Astrocyte of the hippocampus (primary cell): ENCODE results near the gene KRT81.
"Not testable (repeated sequence)": the region's sequence is repeated elsewhere in the genome, so short reads cannot be mapped to it uniquely, and the experiment has no call there.

Experiments used
- DNase-seq: peaks from one replicate; pipeline ENCODE4 v3.0.0; 2011; ENCODE audit warnings: low read depth, low spot score

KRT81 gene

GRCh38 chr12:52296572-52297215 is 5.4 kb upstream of the KRT81 start:
- no peak for DNase-seq

GRCh38 chr12:52295663-52296062 is 4.3 kb upstream of the KRT81 start:
- DNase-seq, result no peak

GRCh38 chr12:52294803-52295202 is 3.5 kb upstream of the KRT81 start:
- no peak for DNase-seq

GRCh38 chr12:52293926-52294325 is 2.6 kb upstream of the KRT81 start:
- DNase-seq, result no peak

- DNase-seq, result not testable (repeated sequence)
These were observed 725 bp downstream of the KRT81 start for GRCh38 chr12:52290483-52291134.

GRCh38 chr12:52287816-52288805 is 3.2 kb downstream of the KRT81 start:
- DNase-seq, result not testable (repeated sequence)

- not testable (repeated sequence) for DNase-seq
These were observed 4.2 kb downstream of the KRT81 start for GRCh38 chr12:52286857-52287785.

- no peak for DNase-seq
These were observed 5.3 kb downstream of the KRT81 start for GRCh38 chr12:52285851-52286530.

GRCh38 chr12:52285172-52285745 is 6.1 kb downstream of the KRT81 start:
- DNase-seq, result peak; percentile 62

GRCh38 chr12:52284562-52285171 is 6.7 kb downstream of the KRT81 start:
- no peak for DNase-seq

- DNase-seq, result peak; percentile 98
These were observed 10.4 kb downstream of the KRT81 start for GRCh38 chr12:52280796-52281560.

- peak; percentile 94 for DNase-seq
These were observed 11.0 kb downstream of the KRT81 start for GRCh38 chr12:52280319-52280795.

GRCh38 chr12:52279422-52280318 is 11.7 kb downstream of the KRT81 start:
- DNase-seq, result peak; percentile 84

- DNase-seq, result peak; percentile 94
These were observed 12.5 kb downstream of the KRT81 start for GRCh38 chr12:52278575-52279421.

- no peak for DNase-seq
These were observed 13.7 kb downstream of the KRT81 start for GRCh38 chr12:52277486-52278245.

- DNase-seq, result no peak
These were observed 15.6 kb downstream of the KRT81 start for GRCh38 chr12:52275686-52276085.
